Measurements from ENCODE around the gene SLIT3.

Gene SLIT3

DNA sequence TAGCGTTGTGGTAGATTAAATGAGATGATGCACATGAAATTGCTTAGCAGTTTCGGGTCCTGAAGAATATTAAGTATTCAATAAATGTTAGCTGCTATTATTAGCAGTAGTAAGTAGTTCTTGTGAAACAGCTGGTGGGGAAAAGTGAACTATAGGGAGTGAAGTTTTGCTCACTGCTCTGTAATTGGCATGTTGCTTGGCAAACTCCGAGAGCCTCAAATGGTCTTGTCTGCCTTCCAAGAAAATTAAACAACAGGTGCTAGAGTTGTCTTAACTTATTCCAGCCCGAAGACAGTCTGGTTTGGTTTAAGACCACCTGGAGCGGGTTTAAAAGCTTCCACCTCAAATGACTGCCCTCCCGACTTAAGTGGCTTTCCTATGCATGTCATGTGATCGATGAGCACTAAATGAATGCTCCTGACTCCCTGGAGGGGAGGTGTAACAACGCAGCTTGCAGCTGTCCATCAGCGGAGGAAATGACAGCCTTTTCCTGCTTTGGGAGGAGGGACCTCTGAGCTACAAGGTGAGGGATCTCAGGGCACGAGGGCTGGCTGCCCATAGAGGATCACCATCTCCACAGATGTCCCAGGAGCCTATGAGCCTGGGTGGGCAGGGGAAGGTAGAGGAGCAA lies 518.9 kb downstream of the SLIT3 start:
- DNase-seq: no peak

- DNase-seq: no peak
These were observed 520.1 kb downstream of the SLIT3 start for GRCh38 chr5:168780888-168781287.

DNA sequence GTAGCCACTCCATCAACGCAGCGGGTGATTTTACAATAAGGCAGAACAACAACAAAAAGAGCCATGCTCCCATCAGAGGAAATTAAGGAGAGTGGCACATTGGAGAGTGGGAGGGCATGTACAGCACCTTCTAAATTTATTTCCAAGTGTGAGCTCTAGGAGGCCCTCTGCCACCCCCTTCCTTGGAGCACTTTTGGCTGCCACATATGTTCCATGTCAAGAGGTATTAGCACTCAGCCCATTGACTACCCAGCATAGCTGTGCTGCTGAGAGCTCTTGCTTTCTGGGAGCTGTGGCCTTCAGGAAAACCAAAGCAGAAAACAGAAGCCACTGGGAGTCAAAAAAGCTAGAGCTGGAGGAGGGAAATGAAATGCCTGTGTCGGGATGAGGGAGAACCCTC lies 521.6 kb downstream of the SLIT3 start:
- DNase-seq: no peak

DNA sequence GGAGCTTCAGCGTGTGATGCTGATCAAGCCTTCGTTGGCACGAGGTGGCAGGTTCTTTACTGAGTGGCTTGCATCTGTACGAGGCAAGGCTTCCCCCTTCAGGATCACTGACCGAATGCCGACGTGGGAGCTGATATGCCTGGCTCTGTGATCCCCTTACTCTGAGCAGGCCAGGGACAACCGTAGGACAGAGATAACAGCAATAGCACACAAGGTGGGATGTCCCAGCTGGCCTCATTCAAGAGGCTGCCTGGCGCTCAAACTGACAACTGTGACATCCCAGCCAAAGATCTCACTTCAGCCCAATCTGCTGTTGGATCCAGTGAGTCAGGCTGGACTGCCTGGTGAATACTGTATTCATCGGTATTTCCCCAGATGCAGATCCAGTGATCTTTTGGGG lies 522.4 kb downstream of the SLIT3 start:
- no peak for DNase-seq

- no peak for DNase-seq
These were observed 523.3 kb downstream of the SLIT3 start for GRCh38 chr5:168777651-168778050.

GRCh38 chr5:168776070-168776469 lies 524.9 kb downstream of the SLIT3 start:
- no peak for DNase-seq

- DNase-seq: no peak
These were observed 527.7 kb downstream of the SLIT3 start for GRCh38 chr5:168773226-168773625.

DNA sequence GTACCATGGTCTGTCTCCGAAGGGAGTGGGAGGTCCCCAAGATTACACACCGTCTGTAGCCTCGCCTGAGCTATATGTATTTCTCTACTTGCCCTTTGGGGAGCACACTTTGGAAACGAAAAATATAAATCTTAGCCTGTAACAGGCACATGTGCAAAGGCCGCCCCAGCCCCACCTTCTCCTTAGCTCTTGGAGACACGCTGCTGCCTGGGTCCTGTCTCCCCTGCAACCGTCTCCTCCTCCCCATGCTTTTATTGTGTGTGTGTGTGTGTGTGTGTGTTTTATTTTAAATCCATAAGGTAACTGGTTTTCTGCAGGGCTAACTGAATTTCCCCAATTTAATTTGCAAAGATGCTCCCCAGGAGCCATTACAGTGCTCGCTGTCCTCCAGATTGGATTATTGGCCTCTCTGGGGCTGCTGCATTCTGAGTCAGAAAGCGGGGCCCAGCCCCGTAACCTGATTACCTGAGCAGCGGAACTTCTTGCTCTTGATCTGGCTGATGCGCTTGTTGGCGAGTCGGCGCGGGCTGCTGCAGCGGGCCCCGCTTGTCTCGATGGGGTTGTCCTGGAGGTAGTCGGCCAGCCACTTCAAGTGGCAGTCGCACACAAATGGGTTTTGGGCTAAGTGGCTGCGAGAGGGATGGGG lies 528.5 kb downstream of the SLIT3 start:
- DNase-seq: no peak

- DNase-seq: no peak
These were observed 529.3 kb downstream of the SLIT3 start for GRCh38 chr5:168771678-168772077.

GRCh38 chr5:168770996-168771395 lies 529.9 kb downstream of the SLIT3 start:
- no peak for DNase-seq

DNA sequence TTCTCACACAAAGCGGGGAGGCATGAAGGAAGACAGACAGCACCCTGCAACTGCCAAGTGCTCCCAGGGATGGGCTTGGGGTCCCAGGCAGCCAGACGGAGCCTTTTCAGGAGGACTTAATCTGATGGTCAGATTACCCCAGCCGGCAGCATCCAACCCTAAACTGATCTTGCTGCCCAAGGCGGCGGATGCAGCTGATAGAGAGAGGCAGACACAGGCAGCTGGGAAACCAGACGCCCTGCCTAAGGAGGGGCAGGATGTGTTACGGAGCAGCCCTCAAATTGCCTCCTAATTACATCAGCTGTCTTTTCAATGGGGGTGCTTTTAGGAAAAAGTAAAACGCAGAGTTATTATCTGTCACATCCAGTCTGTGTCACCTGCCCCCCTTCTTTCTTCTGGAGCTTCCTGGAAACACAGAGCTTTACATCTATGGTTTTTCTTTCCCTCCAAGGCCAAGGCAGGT lies 530.9 kb downstream of the SLIT3 start:
- DNase-seq: no peak

GRCh38 chr5:168768172-168768571 lies 532.8 kb downstream of the SLIT3 start:
- DNase-seq: no peak

- no peak for DNase-seq
These were observed 534.6 kb downstream of the SLIT3 start for GRCh38 chr5:168766426-168766700.

GRCh38 chr5:168765551-168766425 lies 535.2 kb downstream of the SLIT3 start:
- peak in 1 of 2 experiments; percentile 3 for DNase-seq

DNA sequence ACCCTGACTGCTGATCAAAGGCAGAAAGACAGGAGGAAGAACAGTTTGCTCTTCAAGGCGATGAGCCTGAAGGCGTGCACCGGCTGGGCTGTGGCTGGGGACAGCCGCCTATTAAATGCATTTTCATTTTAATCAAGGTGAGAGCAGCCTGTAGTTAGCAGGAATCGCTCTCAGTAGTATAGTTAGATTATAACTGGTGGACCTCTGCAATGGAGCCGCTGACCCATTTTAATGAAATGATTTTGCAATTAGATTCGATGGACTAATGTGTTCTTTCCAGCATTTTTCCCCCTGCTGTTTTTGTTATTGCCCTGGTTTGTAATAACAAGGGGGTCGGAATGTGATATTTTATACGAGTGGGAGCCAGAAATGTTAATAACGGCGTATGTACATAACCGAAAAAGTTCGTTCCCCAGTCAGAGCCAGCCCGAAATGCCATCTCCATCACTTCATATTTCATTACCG lies 535.8 kb downstream of the SLIT3 start:
- no peak for DNase-seq

DNA sequence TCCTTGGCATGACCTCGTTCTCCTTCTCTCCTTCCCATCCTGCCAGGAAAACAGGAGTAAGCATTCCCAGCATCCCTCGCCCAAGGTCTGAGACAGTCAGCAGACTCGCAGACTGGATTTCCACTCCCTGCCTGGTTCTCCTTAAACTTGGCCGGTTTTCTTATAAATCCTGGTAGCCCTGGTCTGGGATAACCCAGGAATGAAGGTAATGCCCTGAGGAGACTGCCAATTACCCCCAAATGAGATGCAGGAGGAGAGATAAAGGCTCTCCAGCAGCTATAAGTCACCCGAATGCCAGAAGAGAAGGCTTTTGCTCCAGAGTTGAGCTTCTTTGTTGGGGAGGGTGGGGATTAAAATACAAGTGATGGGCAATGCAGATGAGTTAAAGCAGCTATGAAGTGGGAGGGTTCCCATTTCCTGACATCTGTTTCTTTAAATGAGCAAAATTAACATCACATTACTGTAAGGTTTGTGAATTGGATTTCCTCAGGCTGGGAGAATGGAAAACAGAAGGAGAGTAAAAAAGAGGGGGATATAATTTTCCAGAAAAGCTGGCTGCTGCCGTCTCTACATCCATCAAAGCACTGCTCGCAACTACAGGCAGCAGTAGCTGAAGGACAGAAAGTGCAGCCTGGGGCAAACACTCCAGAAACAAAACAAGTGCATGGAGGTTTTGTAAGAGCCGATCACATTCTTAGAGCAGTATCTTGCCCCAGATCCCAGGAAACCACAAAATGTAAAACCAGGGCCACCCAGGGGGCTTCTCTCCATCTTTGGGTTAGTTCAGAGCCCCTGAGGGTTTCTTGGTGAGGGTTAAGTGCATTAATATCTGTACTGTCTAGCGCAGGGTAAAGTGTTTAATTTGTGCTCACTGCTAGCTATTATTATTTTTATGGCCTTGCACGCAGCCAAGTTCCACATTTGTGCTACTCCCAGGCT lies 544.2 kb downstream of the SLIT3 start:
- no peak for DNase-seq

- DNase-seq: no peak
These were observed 545.3 kb downstream of the SLIT3 start for GRCh38 chr5:168755548-168756093.

DNA sequence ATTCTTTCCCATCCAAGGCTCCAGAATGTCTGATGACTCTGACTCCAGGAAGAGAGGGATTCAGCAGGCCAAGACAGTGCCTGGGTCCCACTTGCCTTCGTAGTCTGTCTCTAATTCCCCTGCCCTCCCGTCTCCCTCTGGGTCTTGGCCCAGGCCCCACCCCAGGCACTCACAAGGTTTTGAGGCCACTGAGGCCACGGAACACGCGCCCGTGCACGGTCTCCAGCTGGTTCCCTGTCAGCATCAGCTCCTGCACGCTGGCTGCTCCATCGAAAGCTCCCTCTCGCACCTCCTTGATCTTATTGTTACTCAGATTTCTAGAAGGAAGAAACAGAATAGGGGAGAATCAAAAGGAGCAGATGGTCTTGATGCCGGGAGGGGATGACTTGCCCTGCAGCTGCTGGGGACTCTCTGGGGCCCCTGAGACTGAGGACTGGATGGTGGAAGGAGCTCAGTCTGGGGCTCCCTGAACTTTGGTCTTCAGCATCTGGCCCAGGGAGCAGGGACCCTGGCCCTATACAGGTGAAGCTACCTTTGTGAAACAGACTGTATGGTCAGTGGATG lies 547.2 kb downstream of the SLIT3 start:
- no peak for DNase-seq

GRCh38 chr5:168752416-168753190 lies 548.3 kb downstream of the SLIT3 start:
- DNase-seq: no peak

- DNase-seq: no peak
These were observed 548.9 kb downstream of the SLIT3 start for GRCh38 chr5:168752012-168752411.

DNA sequence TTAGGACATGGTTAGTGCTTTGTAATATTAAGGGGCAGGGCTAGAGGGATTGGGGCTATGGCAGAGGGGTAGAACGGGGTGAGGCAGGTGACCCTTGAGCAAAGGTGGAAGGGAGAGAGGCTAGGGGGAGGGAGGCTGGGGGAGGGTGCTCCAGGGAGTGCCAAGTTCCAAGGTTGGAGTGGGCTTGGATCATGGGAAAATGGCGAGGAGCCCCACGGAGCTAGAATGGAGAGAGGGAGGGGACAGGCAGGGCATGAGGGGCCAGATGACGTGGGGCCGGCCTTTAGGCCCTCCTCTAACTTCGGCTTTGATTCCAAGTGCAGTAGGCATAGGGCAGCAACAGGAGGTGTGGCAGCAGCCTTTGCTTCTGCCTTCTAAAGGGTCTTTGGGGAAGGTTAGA lies 550.0 kb downstream of the SLIT3 start:
- DNase-seq: no peak
